Mammary epithelial cell (primary cell): ENCODE results near the gene CCDC3.

ENCODE experiments used
- CTCF ChIP-seq, 2 donors: IDR thresholded peaks in 1 of 2; conservative IDR thresholded peaks in 1 of 2; 2 replicates each; pipeline ENCODE4 v1.5.1; 2011 to 2012; ENCODE audit warnings: inconsistent platforms in 2 of 2, low read length in 2 of 2, mild to moderate bottlenecking in 2 of 2, control low read depth in 1 of 2, low read depth in 1 of 2; ENCODE audit not compliant: insufficient read depth in 1 of 2; ENCODE audit errors: extremely low read depth in 1 of 2
- EZH2 ChIP-seq: IDR thresholded peaks from 2 replicates; pipeline ENCODE4 v1.6.1; 2012; ENCODE audit warnings: low read length, inconsistent platforms, borderline replicate concordance

- TF ChIP-seq EZH2 (no peak), CTCF (conservative IDR thresholded peaks at IDR 0.05 in 1 of 2, IDR thresholded peaks at IDR 0.05 in 1 of 2; ENCODE audit: extremely low read depth in 1 of 2, insufficient read depth in 1 of 2, low read depth in 1 of 2, low read length in 2 of 2) (no peak)
Measured at GRCh38 chr10:12909836-12910185, 91.7 kb downstream of the CCDC3 start.
